BE2C (cell line): ENCODE data around the gene MACROD1.

Experiments
- DNase-seq: peaks from one replicate; pipeline ENCODE4 v3.0.0-alpha.2; 2020
- H3K27me3 ChIP-seq: fragments of 250-450 bp; sonication (Bioruptor Pico); 2 replicates; pipeline ENCODE4 v1.5.1; 2020; ENCODE audit warnings: mild to moderate bottlenecking
- H3K36me3 ChIP-seq: fragments of 250-450 bp; sonication (Bioruptor Pico); 2 replicates; pipeline ENCODE4 v1.5.1; 2020; ENCODE audit warnings: mild to moderate bottlenecking
- H3K4me1 ChIP-seq: fragments of 250-450 bp; sonication (Bioruptor Pico); 2 replicates; pipeline ENCODE4 v1.5.1; 2020
- H3K4me3 ChIP-seq: 2 replicates; pipeline ENCODE4 v1.5.1; 2011; ENCODE audit warnings: low read depth, low read length
- H3K9me3 ChIP-seq: fragments of 250-450 bp; sonication (Bioruptor Pico); 2 replicates; pipeline ENCODE4 v1.5.1; 2020
- TF ChIP-seq, protein P1 (sequence below): IDR thresholded peaks from 2 replicates; pipeline ENCODE4 v1.5.1; 2012; ENCODE audit warnings: mild to moderate bottlenecking, low read depth, low read length

The MACROD1 gene

DNA sequence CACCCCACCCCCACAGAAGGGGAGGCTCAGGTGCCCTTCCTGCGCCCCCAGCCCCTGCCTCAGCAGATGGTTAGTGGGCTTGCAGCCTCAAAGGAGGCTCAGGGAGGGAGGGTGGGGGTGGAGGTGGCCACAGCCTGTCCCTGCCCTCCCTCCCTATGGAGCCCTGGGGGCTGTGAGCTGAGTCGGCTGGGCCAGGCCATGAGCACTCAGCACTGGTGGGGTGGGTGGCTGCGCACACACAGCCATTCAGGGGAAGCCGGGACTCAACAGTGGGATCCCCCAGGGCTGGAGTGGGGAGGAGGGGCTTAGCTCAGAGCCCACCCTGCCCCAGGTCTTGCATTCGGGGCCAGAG, 80.0 kb downstream of the MACROD1 start:
- H3K4me1 ChIP-seq: peaks cover 31% of the 10 kb centered on the region
- H3K4me3 ChIP-seq: no peak overlapping the region
- peak; percentile 43 for DNase-seq
- TF ChIP-seq, protein P1, sequence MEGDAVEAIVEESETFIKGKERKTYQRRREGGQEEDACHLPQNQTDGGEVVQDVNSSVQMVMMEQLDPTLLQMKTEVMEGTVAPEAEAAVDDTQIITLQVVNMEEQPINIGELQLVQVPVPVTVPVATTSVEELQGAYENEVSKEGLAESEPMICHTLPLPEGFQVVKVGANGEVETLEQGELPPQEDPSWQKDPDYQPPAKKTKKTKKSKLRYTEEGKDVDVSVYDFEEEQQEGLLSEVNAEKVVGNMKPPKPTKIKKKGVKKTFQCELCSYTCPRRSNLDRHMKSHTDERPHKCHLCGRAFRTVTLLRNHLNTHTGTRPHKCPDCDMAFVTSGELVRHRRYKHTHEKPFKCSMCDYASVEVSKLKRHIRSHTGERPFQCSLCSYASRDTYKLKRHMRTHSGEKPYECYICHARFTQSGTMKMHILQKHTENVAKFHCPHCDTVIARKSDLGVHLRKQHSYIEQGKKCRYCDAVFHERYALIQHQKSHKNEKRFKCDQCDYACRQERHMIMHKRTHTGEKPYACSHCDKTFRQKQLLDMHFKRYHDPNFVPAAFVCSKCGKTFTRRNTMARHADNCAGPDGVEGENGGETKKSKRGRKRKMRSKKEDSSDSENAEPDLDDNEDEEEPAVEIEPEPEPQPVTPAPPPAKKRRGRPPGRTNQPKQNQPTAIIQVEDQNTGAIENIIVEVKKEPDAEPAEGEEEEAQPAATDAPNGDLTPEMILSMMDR: no peak
- no peaks in the 10 kb centered on the region for H3K9me3 ChIP-seq
- no peaks in the 10 kb centered on the region for H3K27me3 ChIP-seq
- no peaks in the 10 kb centered on the region for H3K36me3 ChIP-seq

DNA sequence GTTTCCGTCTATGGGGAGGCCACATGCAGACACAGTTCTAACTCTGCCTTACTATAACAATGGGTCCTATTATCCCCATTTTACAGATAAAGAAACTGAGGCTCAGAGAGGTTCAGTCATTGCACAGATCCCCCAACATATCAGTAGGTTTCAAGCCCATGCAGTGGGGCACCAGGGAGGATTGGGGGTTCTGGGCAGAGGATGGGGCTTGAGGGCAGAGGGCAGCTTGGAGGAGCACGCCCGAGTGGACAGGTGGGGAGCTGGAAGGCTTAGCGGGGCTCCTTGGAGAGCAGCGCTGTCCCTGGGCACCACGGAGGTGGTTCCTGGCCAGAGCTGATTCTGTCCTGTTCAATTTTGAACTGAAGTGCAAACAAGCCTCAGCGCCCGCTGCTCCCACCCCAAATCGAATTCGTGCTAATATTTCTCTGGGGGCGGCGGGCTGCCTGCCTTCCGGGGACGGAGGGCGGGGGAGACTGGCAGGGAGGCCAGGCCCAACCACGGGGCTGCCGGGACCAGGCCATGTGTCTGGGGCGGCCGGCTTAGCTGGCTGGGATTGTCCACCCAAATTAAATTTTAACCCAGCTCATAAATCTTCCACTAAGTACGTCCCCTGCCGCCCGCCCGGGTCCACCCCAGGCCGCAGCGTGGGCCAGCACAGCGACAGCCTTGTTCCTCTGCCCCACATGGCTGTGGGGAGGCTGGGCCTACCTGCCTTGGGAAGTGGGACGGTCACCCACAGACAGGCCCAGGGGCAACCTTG, 80.8 kb downstream of the MACROD1 start:
- Histone ChIP-seq H3K36me3 (no peaks in the 10 kb centered on the region), H3K27me3 (no peaks in the 10 kb centered on the region), H3K4me1 (peaks cover 31% of the 10 kb centered on the region), H3K4me3 (no peak overlapping the region), H3K9me3 (no peaks in the 10 kb centered on the region)
- DNase-seq: peak; percentile 63
- TF ChIP-seq, protein P1: no peak

- peaks cover 31% of the 10 kb centered on the region for H3K4me1 ChIP-seq
- H3K27me3 ChIP-seq: no peaks in the 10 kb centered on the region
- H3K9me3 ChIP-seq: no peaks in the 10 kb centered on the region
- TF ChIP-seq, protein P1: no peak
- H3K36me3 ChIP-seq: no peaks in the 10 kb centered on the region
- H3K4me3 ChIP-seq: no peak overlapping the region
- DNase-seq: peak; percentile 43
These were observed 81.6 kb downstream of the MACROD1 start for GRCh38 chr11:64084146-64084950.

DNA sequence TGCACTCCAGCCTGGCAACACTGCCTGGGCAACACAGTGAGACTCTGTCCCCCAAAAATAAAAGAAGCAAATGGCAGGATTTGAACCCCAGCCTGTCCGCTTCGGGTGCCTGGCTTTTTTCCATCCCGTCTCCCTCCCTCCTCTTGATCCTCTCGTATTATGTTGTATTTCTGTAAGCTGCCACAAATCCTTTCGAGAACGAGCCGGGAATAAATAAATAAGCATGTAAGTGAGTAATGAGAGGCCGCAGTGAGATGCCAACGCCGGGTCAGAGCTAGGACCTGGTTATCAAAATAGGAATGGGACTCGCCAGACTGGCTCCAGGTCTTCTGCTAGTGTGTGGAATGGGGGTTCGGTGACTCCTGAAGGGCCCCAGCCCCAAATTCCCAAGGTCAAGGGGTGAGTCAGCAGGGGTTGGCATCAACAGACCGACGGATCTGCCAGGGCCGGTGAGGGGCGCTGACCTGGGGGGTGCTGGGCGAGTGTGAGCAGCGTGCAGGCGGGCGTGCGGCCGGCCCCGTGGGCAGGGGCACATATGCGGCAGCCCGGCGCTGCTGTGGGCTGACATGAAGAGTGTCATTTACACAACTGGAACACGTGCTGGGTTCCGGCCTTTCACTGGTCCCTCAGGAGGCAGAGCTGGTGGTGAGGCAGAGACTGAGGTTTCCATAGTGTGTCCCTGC, 82.4 kb downstream of the MACROD1 start:
- Histone ChIP-seq H3K9me3 (no peaks in the 10 kb centered on the region), H3K36me3 (no peaks in the 10 kb centered on the region), H3K4me3 (no peak overlapping the region), H3K4me1 (peaks cover 31% of the 10 kb centered on the region), H3K27me3 (no peaks in the 10 kb centered on the region)
- DNase-seq: no peak
- TF ChIP-seq, protein P1: no peak

DNA sequence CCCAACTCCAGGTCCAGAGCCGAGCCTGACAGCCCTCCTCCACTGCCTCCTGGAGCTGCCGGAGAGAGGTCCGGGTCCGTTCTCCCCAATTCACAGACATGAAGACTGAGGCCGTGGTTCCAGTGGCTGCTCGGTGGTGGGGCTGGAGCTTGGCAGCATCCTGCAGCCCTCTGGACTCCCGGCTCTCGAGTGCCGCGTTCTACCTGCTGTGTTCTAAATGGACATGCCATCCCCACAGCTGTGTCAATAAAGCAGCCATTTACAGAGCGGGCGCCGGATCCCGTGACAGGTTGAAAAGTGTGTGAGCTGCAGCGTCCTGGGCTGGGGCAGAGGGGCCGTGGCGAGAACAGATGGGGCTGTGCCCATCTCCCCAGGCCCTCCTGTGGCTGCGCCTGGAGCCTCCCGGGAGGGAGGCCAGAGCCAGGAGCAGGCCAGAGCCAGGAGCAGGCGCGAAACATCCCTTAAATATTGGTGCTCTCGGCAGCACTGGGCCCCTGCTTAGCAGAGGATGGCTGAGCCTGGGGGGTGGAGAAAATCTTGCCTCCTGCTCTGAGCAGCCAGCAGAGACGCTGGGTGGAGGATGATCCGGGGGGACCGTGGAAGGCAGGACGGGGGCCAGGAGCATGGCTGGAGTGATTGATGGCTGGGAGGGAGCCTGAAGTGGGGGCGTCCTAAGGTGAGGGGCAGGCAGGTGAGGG, 84.0 kb downstream of the MACROD1 start:
- Histone ChIP-seq H3K4me3 (no peak overlapping the region), H3K36me3 (no peaks in the 10 kb centered on the region), H3K27me3 (no peaks in the 10 kb centered on the region), H3K4me1 (peaks cover 41% of the 10 kb centered on the region), H3K9me3 (no peaks in the 10 kb centered on the region)
- no peak for DNase-seq
- TF ChIP-seq, protein P1: no peak
